Neural cell (in vitro differentiated cells): ENCODE measurements around the gene SAE1. TPM values are rescaled to one million over a fixed set of nuclear protein-coding genes. Genes with fewer than 3 reads are reported as not detected.

Experiments used
- H2AFZ ChIP-seq: fragments of 200-600, 300-800 bp; sonication (generic), shearing (Covaris generic); 2 replicates; pipeline ENCODE4 v1.6.0; 2014; ENCODE audit warnings: low read depth, mild to moderate bottlenecking, antibody characterized with exemption, low read length, moderate library complexity
- H3F3A ChIP-seq: fragments of 200-600 bp; shearing (Covaris generic); 2 replicates; pipeline ENCODE4 v1.6.1; 2016; ENCODE audit warnings: mild to moderate bottlenecking, moderate library complexity, mixed read lengths, antibody characterized with exemption, low read length; ENCODE audit not compliant: insufficient read depth, poor library complexity, severe bottlenecking
- H3K27ac ChIP-seq: fragments of 200-600, 300-800 bp; sonication (generic), shearing (Covaris generic); 2 replicates; pipeline ENCODE4 v1.5.1; 2014; ENCODE audit warnings: mild to moderate bottlenecking, low read length, moderate library complexity
- H3K27me3 ChIP-seq: fragments of 300-800, 200-600 bp; sonication (generic), shearing (Covaris generic); 2 replicates; pipeline ENCODE4 v1.6.0; 2014; ENCODE audit warnings: mild to moderate bottlenecking, low read depth, low read length, moderate library complexity; ENCODE audit not compliant: insufficient read depth
- H3K36me3 ChIP-seq: fragments of 300-800, 200-600 bp; sonication (generic), shearing (Covaris generic); 2 replicates; pipeline ENCODE4 v1.5.1; 2014; ENCODE audit warnings: mild to moderate bottlenecking, antibody characterized with exemption, low read length, moderate library complexity; ENCODE audit not compliant: insufficient read depth
- H3K4me2 ChIP-seq: fragments of 300-800, 200-600 bp; sonication (generic), shearing (Covaris generic); 2 replicates; pipeline ENCODE4 v1.6.0; 2014; ENCODE audit warnings: mild to moderate bottlenecking, low read length
- H3K4me3 ChIP-seq: fragments of 300-800, 200-600 bp; sonication (generic), shearing (Covaris generic); 2 replicates; pipeline ENCODE4 v1.5.1; 2014; ENCODE audit warnings: mild to moderate bottlenecking, low read length, moderate library complexity
- H3K79me2 ChIP-seq: fragments of 200-600 bp; shearing (Covaris generic); replicated peaks from 2 replicates; pipeline ENCODE4 v1.6.0; 2014; ENCODE audit warnings: mild to moderate bottlenecking, low read length, moderate library complexity; ENCODE audit not compliant: insufficient read depth
- H3K9ac ChIP-seq: fragments of 300-800, 200-600 bp; sonication (generic), shearing (Covaris generic); 2 replicates; pipeline ENCODE4 v1.6.1; 2016; ENCODE audit warnings: mild to moderate bottlenecking, low read length, mixed read lengths
- H3K9me2 ChIP-seq: fragments of 200-600 bp; shearing (Covaris generic); 2 replicates; pipeline ENCODE4 v1.6.1; 2016; ENCODE audit warnings: mild to moderate bottlenecking, low read length, mixed read lengths; ENCODE audit not compliant: insufficient read depth
- H3K9me3 ChIP-seq: fragments of 200-600, 300-800 bp; sonication (generic), shearing (Covaris generic); 2 replicates; pipeline ENCODE4 v1.6.1; 2016; ENCODE audit warnings: mild to moderate bottlenecking, mixed run types, low read length, moderate library complexity, mixed read lengths
- H4K20me1 ChIP-seq: fragments of 200-600 bp; shearing (Covaris generic); 2 replicates; pipeline ENCODE4 v1.6.1; 2016; ENCODE audit warnings: mild to moderate bottlenecking, mixed run types; ENCODE audit not compliant: insufficient read depth
- EP300 ChIP-seq: fragments of 450-650 bp; conservative IDR thresholded peaks from 2 replicates; pipeline ENCODE4 v1.6.1; 2014; ENCODE audit warnings: antibody characterized with exemption, mild to moderate bottlenecking, moderate library complexity; ENCODE audit not compliant: poor library complexity, severe bottlenecking
- EZH2 ChIP-seq: fragments of 200-600, 300-800 bp; shearing (Covaris generic), sonication (generic); IDR thresholded peaks from 2 replicates; pipeline ENCODE4 v1.6.1; 2014; ENCODE audit warnings: antibody characterized with exemption, low read length, borderline replicate concordance, mild to moderate bottlenecking; ENCODE audit not compliant: insufficient read depth, poor library complexity, severe bottlenecking
- MXI1 ChIP-seq: fragments of 450-650 bp; conservative IDR thresholded peaks from 2 replicates; pipeline ENCODE4 v1.6.1; 2014; ENCODE audit warnings: antibody characterized with exemption, mild to moderate bottlenecking; ENCODE audit not compliant: poor library complexity, severe bottlenecking
- POLR2AphosphoS5 ChIP-seq: IDR thresholded peaks from 2 replicates; pipeline ENCODE4 v1.6.1; 2012
- RAD21 ChIP-seq: fragments of 450-650 bp; conservative IDR thresholded peaks from 2 replicates; pipeline ENCODE4 v1.6.1; 2014; ENCODE audit warnings: antibody characterized with exemption, mild to moderate bottlenecking, moderate library complexity
- SMC3 ChIP-seq: fragments of 450-650 bp; conservative IDR thresholded peaks from 2 replicates; pipeline ENCODE4 v1.6.1; 2014; ENCODE audit warnings: antibody characterized with exemption, mild to moderate bottlenecking, moderate library complexity; ENCODE audit not compliant: poor library complexity
- TAF1 ChIP-seq: IDR thresholded peaks from 2 replicates; pipeline ENCODE4 v1.6.1; 2012; ENCODE audit warnings: low read depth
- polyA plus RNA-seq: library from polyadenylated mRNA; depleted of rRNA; stranded (reverse); fragments of >200 nt; gene quantifications from 2 replicates; pipeline ENCODE4 v1.2.3, GENCODE V29; 2014
- TF ChIP-seq, protein P1 (sequence below): fragments of 450-650 bp; IDR thresholded peaks from 2 replicates; pipeline ENCODE4 v1.5.1; 2014; ENCODE audit warnings: antibody characterized with exemption, mild to moderate bottlenecking, moderate library complexity; ENCODE audit not compliant: poor library complexity, severe bottlenecking
- TF ChIP-seq, protein P2 (sequence below): IDR thresholded peaks from 2 replicates; pipeline ENCODE4 v1.6.1; 2012; ENCODE audit warnings: borderline replicate concordance

Gene SAE1
- polyA plus RNA-seq, 1 donor from 2014 or later, result 178 TPM

GRCh38 chr19:47243364-47243775 is 112.7 kb downstream of the SAE1 start:
- no peaks in the 10 kb centered on the region for H3K79me2 ChIP-seq
- no peaks in the 10 kb centered on the region for H3K27me3 ChIP-seq
- no peaks in the 10 kb centered on the region for H3K9me3 ChIP-seq
- peak overlapping the region; percentile 9 for H3K27ac ChIP-seq
- H3K4me2 ChIP-seq, result no peak overlapping the region
- peak overlapping the region; percentile 43 for H3K4me3 ChIP-seq
- H3K9me2 ChIP-seq, result no peaks in the 10 kb centered on the region
- H3K9ac ChIP-seq, result peak overlapping the region; percentile 55
- no peaks in the 10 kb centered on the region for H3K36me3 ChIP-seq
- no peaks in the 10 kb centered on the region for H3F3A ChIP-seq
- no peak overlapping the region for H2AFZ ChIP-seq
- H4K20me1 ChIP-seq, result no peaks in the 10 kb centered on the region
- TF ChIP-seq EP300 (no peak), POLR2AphosphoS5 (no peak)
- TF ChIP-seq, protein P1, sequence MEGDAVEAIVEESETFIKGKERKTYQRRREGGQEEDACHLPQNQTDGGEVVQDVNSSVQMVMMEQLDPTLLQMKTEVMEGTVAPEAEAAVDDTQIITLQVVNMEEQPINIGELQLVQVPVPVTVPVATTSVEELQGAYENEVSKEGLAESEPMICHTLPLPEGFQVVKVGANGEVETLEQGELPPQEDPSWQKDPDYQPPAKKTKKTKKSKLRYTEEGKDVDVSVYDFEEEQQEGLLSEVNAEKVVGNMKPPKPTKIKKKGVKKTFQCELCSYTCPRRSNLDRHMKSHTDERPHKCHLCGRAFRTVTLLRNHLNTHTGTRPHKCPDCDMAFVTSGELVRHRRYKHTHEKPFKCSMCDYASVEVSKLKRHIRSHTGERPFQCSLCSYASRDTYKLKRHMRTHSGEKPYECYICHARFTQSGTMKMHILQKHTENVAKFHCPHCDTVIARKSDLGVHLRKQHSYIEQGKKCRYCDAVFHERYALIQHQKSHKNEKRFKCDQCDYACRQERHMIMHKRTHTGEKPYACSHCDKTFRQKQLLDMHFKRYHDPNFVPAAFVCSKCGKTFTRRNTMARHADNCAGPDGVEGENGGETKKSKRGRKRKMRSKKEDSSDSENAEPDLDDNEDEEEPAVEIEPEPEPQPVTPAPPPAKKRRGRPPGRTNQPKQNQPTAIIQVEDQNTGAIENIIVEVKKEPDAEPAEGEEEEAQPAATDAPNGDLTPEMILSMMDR, result no peak
- TF ChIP-seq, protein P2, sequence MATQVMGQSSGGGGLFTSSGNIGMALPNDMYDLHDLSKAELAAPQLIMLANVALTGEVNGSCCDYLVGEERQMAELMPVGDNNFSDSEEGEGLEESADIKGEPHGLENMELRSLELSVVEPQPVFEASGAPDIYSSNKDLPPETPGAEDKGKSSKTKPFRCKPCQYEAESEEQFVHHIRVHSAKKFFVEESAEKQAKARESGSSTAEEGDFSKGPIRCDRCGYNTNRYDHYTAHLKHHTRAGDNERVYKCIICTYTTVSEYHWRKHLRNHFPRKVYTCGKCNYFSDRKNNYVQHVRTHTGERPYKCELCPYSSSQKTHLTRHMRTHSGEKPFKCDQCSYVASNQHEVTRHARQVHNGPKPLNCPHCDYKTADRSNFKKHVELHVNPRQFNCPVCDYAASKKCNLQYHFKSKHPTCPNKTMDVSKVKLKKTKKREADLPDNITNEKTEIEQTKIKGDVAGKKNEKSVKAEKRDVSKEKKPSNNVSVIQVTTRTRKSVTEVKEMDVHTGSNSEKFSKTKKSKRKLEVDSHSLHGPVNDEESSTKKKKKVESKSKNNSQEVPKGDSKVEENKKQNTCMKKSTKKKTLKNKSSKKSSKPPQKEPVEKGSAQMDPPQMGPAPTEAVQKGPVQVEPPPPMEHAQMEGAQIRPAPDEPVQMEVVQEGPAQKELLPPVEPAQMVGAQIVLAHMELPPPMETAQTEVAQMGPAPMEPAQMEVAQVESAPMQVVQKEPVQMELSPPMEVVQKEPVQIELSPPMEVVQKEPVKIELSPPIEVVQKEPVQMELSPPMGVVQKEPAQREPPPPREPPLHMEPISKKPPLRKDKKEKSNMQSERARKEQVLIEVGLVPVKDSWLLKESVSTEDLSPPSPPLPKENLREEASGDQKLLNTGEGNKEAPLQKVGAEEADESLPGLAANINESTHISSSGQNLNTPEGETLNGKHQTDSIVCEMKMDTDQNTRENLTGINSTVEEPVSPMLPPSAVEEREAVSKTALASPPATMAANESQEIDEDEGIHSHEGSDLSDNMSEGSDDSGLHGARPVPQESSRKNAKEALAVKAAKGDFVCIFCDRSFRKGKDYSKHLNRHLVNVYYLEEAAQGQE, result no peak

DNA sequence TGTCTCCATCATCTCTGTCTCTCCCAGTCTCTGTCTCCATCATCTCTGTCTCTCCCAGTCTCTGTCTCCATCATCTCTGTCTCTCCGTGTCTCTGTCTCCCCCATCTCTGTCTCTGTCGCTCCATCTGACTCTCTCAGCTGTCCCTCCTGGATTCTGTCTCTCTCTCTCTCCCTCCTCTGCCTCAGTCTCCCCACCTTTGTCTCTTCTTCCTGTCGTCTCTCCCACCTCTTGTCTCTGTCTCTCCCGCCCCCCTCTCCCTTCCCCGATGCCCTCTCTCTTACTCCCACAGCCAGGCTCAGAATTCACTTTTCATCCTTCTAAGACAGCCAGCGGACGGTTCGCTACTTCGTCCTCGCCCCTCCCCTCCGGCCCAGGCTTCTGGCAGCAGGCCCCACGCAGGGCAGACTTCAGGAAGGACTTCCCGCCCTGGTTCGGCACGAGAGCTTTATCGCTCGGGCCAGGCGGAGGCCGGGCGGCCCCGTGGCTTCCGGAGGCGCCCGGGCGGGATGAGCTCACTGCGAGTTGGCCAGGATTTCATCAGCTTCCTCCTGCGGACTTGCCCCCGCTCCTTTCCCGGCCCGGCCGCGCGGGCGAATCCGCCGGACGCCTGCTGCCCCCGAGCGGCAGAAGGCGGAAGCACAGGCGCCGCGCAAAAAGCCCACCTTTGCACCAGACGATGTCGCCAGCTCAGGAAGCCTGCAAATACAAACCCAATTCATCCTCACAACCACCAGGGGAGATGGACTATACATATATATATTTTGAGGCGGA is 113.3 kb downstream of the SAE1 start:
- no peaks in the 10 kb centered on the region for H3K9me3 ChIP-seq
- H3K36me3 ChIP-seq, result no peaks in the 10 kb centered on the region
- no peak overlapping the region for H2AFZ ChIP-seq
- H3K9me2 ChIP-seq, result no peaks in the 10 kb centered on the region
- no peaks in the 10 kb centered on the region for H3K79me2 ChIP-seq
- H3K27me3 ChIP-seq, result no peaks in the 10 kb centered on the region
- TF ChIP-seq MXI1, result peak; percentile 28
- no peak for TF ChIP-seq EZH2
- TF ChIP-seq TAF1, result no peak
- TF ChIP-seq, protein P1, result peak; percentile 100
- TF ChIP-seq, protein P2, result peak; percentile 28
- peak; percentile 66 for TF ChIP-seq EP300
- TF ChIP-seq SMC3, result peak; percentile 92
- TF ChIP-seq POLR2AphosphoS5, result peak; percentile 9
- TF ChIP-seq RAD21, result peak; percentile 99
- H3K4me2 ChIP-seq, result no peak overlapping the region
- peak overlapping the region; percentile 55 for H3K9ac ChIP-seq
- H3F3A ChIP-seq, result no peaks in the 10 kb centered on the region
- H4K20me1 ChIP-seq, result no peaks in the 10 kb centered on the region
- H3K27ac ChIP-seq, result peak overlapping the region; percentile 48
- H3K4me3 ChIP-seq, result peak overlapping the region; percentile 61
